ENCODE measurements around the gene SDHD.
"Not testable (repeated sequence)": the region's sequence is repeated elsewhere in the genome, so short reads cannot be mapped to it uniquely, and the experiment has no call there.

Gene SDHD

GRCh38 chr11:112086422-112087191 lies at the start of gene SDHD, which contains the start of gene TIMM8B:
Gene SDHD, plus strand, starts transcription at chr11:112086873. Its CDS starts 35 bp downstream, at chr11:112086908.
Gene TIMM8B, minus strand, starts transcription at chr11:112086756. Its CDS starts 33 bp downstream, at chr11:112086723.
- DNase-seq (ENCODE audit: low read depth) = peak; percentile 95

DNA sequence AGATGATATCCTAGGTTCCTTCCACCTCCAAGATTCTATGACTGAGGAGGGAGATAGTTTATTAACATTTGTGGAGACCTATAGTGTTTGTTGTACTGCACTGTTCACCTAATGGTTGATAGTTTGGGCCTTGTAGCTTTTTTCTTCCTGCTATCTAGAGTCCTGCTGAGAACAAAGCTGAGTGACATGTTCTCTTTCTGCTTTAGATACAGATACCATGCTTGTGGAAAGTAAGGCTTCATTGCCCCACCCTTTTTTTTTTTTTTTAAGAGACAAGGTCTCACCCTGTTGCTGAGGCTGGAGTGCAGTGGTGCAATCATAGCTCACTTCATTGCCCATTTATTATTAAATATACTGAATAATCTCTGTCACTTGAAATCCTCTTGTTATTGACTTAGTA lies 49.1 kb upstream of the SDHD start:
- DNase-seq (ENCODE audit: low read depth) = no peak

GRCh38 chr11:112042161-112042960 lies 44.3 kb upstream of the SDHD start:
- no peak for DNase-seq (ENCODE audit: low read depth)

- DNase-seq (ENCODE audit: low read depth) = no peak
Measured at GRCh38 chr11:112042961-112043304, 43.7 kb upstream of the SDHD start.

DNA sequence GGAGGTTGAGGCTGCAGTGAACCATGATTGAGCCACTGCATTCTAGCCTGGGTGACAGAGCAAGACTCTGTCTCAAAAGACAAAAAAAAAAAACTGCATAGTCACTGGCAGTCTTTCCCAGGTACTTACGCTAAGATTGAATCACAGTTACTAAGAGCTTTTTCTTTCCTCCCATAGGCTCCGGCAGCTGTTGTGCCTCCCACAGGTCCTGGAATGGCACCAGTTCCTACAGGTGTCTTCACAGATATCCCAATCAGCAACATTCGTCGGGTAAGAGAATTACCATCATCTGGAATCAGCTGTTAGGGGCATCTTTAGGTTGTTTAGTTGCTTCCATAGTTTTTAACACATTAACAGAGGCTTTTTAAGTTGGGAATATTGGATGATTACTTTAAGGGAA lies 41.7 kb upstream of the SDHD start:
- no peak for DNase-seq (ENCODE audit: low read depth)

DNA sequence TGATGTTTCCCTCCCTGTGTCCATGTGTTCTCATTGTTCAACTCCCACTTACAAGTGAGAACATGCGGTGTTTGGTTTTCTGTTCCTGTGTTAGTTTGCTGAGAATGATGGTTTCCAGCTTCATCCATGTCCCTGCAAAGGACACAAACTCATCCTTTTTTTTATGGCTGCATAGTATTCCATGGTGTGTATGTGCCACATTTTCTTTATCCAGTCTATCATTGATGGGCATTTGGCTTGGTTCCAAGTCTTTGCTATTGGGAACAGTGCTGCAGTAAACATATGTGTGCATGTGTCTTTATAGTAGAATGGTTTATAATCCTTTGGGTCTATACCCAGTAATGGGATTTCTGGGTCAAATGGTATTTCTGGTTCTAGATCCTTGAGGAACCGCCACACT lies 40.0 kb upstream of the SDHD start:
- DNase-seq (ENCODE audit: low read depth) = not testable (repeated sequence)

- not testable (repeated sequence) for DNase-seq (ENCODE audit: low read depth)
Measured at GRCh38 chr11:112048256-112048655, 38.4 kb upstream of the SDHD start.

GRCh38 chr11:112049777-112050176 lies 36.9 kb upstream of the SDHD start:
- no peak for DNase-seq (ENCODE audit: low read depth)

GRCh38 chr11:112050721-112051120 lies 36.0 kb upstream of the SDHD start:
- DNase-seq (ENCODE audit: low read depth) = no peak

DNA sequence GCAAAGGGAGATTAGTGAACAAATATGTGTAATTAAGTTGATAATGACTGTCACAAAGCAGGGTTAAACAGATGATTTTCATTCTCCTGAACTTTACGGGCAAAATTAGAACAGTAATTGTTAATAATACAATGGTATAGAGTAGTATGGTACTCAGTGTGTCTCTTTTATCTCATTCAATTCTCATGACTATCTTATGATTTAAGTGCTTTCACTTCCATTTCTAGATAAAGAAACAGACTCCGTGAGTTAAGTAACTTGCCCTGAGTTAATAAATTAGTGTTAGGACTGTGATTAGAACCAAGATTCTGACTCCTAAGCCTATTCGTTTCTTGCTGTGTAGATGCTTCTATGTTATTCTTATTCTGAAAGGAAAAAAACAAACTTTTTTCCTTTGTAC lies 34.9 kb upstream of the SDHD start:
- no peak for DNase-seq (ENCODE audit: low read depth)

- no peak for DNase-seq (ENCODE audit: low read depth)
Measured at GRCh38 chr11:112057170-112057569, 29.5 kb upstream of the SDHD start.

- no peak for DNase-seq (ENCODE audit: low read depth)
Measured at GRCh38 chr11:112058103-112058502, 28.6 kb upstream of the SDHD start.

DNA sequence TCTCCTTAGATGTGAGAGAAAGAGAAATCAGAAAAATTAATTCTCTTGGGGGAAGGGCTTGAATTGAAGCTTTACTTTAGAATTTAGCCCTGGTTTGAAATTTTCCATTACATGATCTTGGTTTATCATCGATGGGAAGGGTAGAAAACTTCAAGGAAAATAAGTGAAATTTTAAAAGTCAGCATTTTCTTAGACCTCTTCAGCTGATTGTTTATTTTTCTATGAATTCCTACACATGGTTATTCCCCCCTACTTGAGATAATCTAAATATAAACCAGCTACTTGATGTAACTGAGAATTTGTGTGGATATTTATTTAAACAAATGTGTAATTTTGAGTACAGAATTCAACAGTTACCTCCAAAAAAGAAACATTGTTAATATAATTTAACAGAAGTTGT lies 23.8 kb upstream of the SDHD start:
- DNase-seq (ENCODE audit: low read depth) = no peak

DNA sequence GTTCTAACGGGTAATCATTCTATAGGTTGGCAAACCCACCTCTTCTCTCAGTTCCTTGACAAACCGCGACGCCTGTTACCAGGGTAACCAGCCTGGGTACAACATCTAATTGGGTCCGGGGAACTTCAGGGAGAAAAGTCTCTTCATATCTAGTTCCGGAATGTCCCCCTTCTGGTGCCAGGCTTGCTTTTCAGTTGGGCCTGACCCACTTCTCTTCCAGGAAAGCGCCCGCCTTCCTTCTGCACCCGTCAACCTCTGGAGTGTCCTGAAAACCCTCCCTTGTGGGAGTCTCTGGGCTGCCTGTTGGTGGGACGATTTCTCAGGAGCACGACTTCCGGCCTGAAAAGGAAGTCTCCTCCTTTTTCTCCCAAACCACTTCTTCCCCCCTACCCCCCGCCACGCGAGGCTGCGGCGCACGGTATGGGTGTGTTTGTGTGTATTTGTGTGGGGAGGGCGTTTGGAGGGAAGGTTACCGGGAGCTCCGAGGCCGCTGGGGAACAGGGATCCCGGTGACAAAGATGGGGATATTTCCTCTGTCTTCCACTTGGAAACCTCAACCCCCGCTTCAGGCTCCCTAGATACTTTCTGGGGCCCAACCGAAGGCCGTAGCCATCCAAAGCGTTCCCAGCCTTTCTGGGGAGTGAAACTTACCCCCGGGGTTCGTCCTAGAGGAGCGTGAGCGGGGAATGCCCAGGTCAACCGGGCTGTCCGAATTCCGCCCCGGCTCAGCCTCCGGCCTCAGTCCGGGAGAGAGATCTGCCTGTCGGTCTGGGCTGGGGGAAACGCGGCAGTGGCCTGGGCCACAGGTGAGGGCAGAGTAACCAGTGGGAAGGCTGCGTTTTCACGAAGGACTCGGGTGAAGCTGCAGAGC lies 12.5 kb upstream of the SDHD start, which contains the start of the genes NKAPD1 and PIH1D2:
NKAPD1 (plus strand) TSS at position 359 of the 871 bp plus-strand sequence. CDS start 1,276 bp downstream, outside the sequence.
PIH1D2 (minus strand) TSS at position 77 of the 871 bp plus-strand sequence. CDS start 843 bp downstream, outside the sequence.
- peak; percentile 80 for DNase-seq (ENCODE audit: low read depth)

GRCh38 chr11:112082729-112083128 lies 3.9 kb upstream of the SDHD start:
- peak; percentile 20 for DNase-seq (ENCODE audit: low read depth)

GRCh38 chr11:112085822-112086421 lies 751 bp upstream of the SDHD start:
- DNase-seq (ENCODE audit: low read depth) = no peak

GRCh38 chr11:112087212-112087611 lies 539 bp downstream of the SDHD start:
- DNase-seq (ENCODE audit: low read depth) = no peak

DNA sequence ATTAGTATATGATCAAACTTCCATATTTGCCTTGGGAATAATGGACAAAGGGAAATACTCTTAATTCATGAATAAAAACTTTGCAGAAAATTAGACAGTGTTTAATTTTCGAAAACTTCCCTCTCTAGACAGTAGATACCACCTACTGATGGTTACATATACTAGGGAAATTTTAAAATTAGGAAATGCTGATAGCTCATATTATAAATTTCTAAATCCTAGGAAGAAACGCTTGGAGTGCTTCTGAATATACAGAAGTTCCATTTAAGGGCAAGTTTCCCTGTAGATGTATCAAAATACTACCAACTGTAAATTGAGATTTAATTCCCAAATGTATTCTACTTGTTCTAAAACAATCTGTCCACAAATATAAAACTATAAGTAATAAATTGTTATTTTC lies 8.6 kb downstream of the SDHD start:
- not testable (repeated sequence) for DNase-seq (ENCODE audit: low read depth)

DNA sequence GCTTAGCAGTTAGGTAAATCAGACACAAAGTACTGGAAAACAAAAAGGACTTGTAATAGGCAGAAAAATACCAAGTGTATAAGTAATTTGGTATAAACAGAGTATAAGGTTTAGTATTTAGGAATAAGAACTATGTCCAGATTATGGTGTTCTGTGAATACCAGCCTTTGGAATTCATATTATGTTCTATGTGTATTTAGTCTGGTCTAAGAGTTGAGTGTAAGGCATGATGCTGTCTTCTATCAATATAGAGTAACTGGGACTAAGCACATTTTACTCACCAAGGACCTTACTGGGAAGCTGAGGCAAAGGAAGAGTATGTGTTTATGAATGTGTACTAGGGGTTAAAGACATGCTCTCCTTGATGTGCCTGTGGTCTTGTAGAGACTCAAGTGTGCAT lies 9.5 kb downstream of the SDHD start:
- DNase-seq (ENCODE audit: low read depth) = no peak

DNA sequence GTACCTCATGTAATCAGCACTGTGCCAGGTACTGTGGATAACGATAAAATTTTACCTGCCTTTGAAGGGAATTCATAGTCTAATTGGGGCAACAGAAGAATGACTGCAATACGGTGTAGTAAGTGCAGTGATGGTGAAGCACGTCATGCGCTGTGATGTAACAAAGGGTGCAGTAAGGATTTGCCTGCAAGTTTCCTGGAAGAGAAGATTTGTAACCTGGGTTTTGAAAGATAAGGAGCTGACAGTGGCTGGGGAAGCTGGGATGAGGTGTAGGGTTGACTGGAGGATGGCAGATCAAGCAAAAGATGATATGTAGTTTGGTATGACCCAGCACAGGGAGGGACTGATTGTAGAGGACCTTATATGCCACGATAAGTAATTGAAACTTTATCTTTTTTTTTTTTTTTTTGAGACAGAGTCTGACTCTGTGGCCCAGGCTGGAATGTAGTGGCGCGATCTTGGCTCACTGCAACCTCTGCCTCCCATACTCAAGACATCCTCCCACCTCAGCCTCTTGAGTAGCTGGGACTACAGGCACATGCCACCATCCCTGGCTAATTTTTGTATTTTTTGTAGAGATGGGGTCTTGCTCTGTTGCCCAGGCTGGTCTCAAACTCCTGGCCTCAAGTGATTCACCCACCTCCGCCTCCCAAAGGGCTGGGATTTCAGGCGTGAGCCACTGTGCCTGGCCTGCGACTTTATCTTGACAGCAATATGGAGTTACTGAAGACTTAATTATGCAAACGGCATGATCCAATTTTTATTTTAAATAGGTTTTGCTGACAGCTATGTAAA lies 11.3 kb downstream of the SDHD start:
- DNase-seq (ENCODE audit: low read depth) = no peak

DNA sequence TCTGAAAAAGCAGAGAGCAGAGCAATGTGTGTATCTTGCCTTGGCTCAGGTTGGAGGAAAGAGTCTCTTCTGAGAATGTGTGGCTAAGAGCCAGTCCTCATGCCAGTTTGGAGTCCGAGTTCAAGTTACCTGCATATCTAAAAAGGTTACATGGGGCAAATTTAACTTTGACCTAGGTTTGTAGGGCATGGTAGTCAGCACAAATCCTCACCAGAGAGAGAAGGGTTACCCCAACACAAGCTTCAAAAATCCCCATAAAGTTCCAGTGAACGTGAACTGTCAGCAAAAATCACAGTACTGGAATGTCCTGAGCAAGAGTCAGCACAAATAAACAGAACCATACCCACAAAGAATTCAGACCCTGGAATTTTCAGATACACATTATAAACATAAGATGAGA lies 13.8 kb downstream of the SDHD start:
- no peak for DNase-seq (ENCODE audit: low read depth)

All from stromal cell of bone marrow (primary cell).